ENCODE measurements around the gene R3HDM4.
"Not testable (repeated sequence)": the region's sequence is repeated elsewhere in the genome, so short reads cannot be mapped to it uniquely, and the experiment has no call there.

R3HDM4 gene

DNA sequence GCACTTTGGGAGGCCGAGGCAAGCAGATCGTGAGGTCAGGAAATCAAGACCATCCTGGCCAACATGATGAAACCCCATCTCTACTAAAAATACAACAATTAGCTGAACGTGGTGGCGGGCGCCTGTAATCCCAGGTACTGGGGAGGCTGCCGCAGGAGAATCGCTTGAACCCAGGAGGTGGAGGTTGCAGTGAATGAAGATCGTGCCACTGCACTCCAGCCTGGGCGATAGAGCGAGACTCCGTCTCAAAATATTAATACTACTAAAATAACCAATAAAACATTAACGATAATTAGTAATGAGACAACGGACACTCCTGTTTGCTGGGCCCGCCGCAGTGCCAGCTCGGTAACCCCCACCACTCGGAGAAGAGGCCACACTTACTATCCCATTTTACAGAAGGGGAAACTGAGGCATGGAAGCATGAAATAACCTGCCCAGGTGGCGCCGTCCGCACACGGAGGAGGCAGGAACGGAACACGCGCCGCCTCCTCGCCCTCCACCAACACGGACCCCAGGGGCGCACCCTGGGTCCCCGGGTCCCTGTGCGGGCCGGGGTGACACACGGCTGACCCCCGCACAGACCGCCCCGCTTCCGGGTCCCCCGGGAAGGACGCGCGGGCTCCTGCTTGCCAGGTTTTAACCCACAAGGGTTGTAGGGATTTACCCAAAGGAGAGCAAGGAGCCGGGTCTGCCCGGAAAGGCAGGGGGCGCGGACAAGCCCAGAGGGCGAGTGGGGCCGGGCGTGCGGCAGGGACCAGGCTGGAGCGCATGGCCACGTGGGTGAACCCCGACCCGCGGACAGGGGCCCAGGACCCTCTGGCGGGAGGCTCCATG, 1.6 kb downstream of the R3HDM4 start:
- no peak for DNase-seq

DNA sequence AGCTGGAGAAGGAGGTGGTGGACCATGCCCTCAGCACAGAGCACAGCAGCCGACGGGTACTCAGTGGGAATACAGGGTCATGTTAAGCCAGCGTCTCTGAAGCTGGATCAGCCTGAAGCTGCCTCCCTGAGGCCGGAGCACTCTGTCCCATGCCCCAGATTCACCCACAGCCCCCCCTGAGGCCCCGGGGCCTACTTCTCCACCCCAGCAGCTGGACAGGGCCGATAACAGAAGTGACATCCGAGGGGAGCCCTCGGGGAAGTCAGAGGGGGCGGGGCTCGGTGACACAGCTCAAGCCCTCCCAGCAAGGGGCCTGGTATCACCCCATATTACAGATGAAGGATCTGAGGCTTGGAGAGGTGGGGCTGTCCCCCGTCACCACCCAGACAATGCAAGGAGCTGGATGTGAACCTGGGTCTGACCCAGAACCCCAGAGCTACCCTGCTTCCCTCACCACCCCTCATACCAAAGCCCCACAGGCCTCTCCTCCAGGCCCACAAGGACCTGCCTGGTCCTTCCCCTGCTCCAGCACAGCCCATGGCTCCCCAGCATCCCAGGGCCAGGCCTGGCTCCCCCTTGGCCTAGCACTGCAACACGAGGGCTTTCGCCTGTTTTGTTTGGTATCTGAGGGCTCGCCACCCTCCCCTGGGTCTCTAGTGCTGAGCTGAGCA, 5.7 kb downstream of the R3HDM4 start:
- no peak for DNase-seq

DNA sequence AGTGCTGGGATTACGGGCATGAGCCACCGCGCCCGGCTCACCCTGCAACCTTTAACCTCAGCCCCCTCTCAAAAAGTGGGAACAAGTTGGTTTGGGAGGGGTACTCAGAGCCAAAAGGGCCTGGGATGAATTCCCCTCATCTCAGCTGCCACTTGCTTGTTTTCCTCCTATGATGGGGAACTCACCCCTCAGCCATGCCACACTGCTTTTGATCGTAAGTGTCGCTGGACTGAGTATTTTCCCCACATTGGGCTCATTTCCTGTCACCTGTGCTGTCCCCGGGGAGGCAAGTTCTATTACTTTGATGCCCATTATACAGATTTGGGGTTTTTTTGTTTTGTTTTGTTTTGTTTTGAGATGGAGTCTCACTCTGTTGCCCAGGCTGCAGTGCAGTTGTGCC, 6.5 kb downstream of the R3HDM4 start:
- DNase-seq: no peak

DNA sequence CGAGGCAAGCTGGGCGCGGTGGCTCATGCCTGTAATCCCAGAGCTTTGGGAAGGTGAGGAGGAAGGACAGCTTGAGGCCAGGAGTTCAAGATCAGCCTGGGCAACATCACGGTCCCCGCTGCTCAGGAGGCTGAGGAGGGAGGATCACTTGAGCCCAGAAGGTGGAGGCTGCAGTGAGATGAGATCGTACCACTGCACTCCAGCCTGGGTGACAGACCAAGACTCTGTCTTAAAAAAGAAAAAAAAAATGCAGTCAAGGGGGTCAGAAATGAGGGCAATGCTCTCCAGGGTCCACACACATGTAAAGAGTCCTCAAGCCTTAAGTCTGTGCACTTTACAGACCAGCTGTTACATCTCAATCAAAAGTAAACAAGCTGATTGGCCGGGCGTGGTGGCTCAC, 8.5 kb downstream of the R3HDM4 start:
- no peak for DNase-seq

DNA sequence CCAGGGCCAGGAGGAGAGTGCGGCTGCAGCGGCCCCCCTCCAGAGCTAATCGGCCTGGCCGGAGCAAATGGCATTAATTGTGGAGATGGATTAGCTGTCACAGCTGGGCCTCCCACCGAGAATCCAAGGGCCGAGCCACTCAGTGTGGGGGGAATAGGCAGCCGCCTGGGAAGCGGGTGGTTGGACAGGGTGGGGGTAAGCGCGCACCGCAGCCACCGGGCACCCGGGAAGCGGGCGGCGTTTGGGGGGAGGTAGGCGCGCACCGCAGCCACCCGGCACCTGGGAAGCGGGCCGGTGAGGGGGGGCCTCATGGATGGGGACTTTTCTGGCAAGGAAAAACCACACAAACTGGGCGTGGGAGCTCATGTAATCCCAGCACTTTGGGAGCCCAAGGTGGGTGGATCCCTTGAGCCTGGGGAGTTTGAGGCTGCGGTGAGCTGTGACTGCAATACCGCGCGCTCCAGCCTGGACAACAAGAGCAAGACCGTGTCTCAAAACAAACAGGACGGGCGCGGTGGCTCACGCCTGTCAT, 9.7 kb downstream of the R3HDM4 start:
- DNase-seq: no peak

DNA sequence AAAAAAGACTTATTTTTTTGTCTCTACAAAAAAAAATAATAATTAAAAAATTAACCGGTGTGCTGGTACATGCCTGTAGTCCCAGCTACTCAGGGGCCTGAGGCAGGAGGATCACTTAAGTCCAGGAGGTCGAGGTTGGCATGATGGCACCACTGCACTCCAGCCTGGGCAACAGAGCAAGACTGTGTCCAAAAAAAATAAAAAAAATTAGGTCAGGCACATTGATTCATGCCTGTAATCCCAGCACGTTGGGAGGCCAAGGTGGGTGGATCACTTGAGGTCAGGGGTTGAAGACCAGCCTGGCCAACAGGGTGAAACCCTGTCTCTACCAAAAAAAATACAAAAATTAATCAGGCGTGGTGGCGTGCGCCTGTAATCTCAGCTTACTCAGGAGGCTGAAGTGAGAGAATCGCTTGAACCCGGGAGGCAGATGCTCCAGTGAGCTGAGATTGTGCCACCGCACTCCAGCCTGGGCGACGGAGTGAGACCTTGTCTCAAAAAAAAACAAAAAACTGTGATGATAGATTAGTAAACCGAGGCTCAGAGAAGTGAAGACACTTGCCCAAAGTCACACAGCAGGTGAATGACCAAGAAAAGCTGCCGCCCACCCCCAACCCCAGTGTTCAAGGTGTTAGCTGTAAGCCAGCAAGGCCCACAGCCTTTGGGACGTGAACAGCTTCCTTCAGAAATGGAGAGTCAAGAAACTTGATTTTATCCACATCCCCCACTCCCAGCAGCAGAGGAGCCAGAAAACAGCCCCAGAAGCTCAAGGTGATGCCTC, 10.4 kb downstream of the R3HDM4 start:
- DNase-seq: no peak

DNA sequence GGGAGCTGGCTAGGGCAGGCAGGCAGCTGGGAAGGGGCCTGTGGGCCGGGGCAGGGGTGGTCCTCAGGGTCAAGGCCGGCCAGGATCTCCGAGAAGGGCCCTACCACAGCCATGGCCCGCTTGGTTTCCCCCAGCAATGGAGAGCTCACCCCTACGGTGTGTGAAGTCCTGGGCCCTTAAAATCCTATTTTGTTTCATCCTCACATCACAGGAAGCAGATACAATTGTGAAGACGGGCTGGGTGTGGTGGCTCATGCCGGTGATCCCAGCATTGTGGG, 11.0 kb downstream of the R3HDM4 start:
- DNase-seq: no peak

DNA sequence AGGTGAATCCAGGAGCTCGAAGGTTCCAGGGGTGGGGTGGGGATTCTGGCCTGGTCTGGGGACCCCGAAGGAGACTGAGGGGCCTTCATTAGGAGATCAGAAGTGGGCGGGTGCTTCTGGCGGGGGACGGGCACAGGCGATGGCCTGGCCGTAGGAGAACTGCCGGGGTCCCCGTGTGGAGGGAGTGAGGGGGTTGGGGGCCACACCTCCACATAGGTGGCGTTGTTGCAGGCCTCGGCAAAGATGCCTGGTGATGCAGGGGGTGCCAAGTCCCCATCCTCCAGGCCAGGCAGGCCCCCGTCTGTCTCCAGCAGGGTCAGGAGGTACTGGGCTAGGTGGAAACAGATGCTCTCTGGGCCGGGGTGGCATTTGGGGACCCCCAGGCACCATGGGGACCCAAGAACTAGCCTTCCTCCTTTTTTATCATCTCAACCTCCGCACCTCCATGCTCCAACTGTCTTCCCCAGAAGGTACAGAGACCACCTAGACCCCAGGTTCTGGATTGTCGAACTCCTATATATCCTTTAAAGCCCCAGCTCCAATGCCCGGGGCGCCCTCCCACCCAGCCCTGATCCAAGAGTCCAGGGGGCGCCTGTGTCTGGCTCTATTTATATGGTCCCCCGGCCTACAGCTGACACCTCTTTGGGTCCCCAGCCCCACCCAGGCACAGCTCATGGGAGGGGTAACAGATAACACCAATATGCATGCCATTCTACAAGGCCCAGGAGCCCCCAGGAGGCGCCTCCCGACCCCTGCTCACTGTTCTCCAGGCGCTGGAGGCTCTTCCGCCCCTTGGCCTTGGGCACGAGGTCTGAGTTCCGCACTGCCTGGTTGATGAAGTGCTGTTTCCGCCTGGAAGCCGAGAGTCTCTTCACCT, 11.6 kb downstream of the R3HDM4 start:
- no peak for DNase-seq

DNA sequence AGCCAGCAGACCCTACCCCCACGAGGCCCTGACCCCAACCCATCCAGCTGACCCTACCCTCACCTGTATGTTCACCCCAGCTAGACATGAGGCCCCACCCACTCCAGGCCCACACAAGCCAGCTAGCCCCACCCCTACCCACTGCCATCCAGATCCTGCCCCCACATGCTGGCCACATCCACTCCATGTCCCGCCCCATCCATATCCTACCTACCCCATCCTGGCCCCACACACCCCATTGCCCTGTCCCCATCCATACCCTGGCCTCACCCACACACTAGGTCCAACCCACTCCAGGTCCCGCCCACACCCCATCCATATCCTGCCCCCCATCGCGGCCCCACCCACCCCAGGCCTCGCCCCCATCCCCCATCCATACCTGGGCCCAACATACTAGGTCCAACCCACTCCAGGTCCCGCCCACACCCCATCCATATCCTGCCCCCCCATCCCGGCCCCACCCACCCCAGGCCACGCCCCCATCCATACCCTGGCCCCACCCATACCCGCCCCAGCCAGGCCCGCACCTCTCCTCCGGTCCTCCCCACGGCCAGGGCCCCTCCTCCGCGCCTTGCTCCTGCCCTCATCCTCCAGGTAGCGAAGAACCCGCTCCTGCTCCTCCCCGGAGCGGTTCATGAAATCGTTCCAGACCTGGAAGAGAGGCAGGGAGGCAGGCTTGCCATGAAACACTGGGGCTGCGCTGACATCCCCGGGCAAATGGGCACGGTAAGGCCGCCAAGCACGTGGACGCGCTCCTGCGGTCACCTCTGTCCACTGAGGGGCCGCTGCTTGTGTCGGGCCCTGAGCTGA, 12.5 kb downstream of the R3HDM4 start:
- no peak for DNase-seq

DNA sequence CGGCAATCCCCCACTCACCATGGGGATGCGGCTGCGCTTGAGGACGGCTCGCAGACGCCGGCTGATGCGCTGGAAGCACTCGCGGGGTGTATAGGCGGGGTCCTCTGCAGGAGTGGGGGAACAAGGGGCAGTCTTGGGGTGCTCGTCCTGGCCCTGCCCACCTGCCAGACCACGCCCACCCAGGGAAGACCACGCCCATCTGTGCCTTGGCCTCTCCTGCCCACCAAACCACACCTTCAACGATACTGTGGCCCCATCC, 13.0 kb downstream of the R3HDM4 start:
- DNase-seq: no peak

DNA sequence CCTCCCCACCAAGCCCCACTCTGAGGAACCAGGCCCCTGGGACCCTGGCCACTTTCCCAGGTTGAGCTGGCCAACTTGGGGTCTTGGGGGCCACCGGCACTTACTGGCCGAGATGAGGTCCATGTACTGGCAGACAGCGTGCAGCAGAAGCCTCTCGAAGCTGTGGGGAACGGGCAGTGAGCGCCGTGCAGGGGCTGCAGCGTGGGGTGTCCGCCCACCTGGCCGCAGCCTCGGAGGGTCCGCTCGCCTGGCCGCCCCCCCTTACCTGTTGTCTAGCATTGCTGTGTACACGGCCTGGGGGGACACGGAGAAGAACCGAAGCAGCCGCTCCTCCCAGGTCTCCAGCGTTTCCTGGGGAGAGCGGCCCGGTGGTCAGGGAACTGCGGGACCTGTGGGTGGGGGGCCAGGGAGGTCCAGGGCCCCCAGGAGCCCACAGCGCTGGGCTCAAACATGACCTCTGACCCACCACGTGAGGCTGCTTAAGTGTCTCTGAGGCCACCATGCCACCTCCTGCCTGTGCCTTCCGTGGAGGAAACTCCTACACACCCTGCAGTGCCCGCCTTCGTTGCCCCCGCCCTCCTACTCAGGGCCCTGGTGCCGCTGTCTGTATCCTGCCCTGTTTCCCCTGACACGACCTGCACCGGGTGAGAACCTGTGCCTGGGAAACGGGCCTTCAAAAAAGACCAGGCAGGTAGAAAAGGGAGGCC, 13.5 kb downstream of the R3HDM4 start:
- DNase-seq: no peak

DNA sequence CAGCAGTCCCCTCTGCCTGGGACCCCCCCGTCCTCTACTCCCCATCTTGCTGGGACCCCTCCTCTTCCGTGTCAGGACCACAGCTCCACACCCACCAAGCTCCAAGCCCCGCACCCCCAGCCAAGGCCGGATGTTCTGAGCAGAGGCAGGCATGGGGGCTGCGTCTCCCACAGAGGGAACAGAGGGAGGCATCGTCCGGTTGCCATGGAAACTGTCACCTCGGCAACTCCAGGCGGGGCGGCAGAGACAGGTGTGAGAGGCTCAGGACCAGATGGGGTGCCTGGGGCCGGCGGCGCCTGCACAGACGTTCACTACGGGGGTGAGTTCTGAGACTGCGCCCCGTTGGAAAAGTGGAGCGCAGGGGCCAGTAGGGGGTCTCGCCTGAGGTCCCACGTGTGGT, 14.4 kb downstream of the R3HDM4 start:
- no peak for DNase-seq

DNA sequence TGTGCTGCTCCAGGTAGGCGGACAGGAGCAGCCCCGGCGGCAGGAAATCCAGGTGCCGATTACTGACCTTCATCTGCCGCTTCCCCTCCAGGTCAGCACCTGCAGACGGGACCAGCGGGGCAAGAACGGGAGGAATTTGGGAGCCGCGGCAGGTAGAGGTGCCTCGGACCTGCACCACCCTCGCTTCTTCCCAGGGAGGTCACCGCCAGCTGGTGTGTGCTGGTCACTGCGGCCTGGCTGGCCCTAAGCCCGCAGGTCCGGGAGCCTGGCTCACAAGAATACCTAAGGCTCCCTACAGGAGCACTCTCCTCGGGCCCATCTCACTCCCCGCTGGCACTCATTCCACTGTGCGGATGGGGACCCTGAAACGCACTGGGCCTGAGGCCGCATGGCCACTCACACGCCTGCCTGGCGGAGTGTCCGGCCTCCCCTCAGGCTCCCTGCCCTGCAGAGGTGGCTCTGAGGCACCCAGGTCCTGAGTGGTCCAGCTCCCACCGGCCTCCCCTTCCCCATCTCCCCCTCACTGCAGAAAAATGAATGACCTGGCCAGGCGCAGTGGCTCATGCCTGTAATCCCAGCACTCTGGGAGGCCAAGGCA, 15.5 kb downstream of the R3HDM4 start:
- no peak for DNase-seq

DNA sequence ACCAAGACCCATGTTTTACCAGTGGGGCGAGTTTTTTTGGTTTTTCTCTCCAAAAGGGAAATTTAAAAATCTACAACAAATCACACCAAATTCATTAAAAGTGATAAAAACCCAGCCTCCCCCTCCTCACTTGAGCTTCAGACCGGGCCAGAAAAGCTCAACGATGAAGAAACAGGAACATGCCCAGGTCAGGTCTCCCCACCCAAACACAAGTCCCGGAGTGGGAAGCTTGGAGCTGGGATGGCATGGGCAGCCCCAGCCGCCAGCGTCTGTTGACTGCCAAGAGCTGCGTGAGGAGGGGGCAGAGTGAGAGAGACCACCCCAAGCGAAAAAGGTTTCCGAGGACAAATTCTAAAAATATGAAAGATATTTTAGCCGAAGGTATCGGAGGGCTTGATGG, 16.0 kb downstream of the R3HDM4 start:
- DNase-seq: no peak

DNA sequence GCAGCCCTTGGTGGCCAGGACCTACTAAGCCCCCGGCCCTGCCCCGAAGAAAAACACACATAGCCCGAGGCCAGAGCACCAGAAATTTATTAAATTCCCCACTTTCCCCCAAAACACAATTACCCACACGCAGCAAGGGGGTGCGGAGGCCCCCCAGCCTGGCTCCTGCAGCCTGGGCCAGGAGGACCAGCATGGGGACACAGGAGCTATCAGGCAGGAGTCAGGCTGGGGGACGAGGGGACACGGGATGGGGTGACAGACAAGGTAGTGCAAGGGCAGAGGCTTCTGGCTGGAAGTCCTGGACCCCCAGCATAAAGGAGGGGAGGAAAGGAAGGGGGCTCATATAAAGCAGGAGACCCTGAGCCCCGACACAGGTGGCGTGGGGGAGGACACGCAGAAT, 16.6 kb downstream of the R3HDM4 start:
- DNase-seq: no peak

DNA sequence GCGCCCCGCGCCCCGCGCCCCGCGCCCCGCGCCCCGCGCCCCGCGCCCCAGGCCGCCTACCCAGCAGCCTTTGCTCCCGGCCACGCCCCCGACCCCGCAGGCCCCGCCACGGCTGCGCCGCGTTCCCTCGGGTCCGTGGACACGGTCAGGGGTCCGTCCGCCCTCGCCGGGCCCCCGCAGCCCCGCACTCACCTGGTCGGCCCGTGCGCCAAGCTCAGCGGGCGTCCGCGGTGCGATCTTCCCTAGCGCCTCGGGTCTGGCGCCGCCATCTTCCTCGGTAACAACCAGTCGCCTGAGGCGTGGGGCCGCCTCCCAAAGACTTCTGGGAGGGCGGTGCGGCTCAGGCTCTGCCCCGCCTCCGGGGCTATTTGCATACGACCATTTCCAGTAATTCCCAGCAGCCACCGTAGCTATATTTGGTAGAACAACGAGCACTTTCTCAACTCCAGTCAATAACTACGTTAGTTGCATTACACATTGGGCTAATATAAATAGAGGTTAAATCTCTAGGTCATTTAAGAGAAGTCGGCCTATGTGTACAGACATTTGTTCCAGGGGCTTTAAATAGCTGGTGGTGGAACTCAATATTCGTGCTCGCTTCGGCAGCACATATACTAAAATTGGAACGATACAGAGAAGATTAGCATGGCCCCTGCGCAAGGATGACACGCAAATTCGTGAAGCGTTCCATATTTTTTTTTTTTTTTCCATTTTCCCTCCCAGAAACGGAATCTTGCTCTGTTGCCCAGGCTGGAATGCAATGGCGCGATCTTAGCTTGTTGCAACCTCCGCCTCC, 19.9 kb downstream of the R3HDM4 start, which contains the start of the genes MED16 and RNU6-9:
Gene MED16 (minus strand): TSS at position 294 of the 796 bp plus-strand sequence. CDS start 2,056 bp downstream, outside the sequence.
Gene RNU6-9 (plus strand): TSS at position 591 of the 796 bp plus-strand sequence.
- peak; percentile 87 to 92 for DNase-seq

DNA sequence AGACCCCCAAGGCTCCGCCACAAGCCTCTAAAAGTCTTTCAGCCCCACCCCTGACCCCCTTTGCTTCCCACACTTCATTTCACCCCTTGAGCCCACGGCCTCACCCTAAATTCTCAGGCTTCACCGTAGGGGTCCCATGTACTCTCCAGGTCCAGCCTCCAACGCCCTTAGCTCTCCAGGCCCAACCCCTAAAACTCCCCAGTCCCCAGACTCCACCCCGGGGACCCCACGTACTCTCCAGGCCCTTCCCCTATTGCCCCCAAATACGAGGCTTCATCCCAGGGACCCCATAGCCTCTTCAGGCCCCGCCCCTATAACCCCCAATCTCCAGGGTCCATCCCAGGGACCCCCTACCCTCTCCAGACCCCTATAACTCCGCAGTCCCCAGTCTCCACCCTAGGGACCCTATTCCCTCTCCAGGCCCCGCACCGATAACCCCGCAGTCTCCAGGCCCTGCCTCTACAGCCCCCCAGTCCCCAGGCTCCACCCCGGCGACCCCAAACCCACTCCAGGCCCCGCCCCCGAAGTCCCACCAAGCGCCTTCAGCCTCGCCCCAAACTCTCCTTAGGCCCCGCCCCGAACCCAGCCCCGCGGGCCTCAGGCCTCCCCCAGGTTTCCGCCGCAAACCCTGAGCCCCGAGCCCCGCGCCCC, 20.7 kb downstream of the R3HDM4 start:
- no peak for DNase-seq

DNA sequence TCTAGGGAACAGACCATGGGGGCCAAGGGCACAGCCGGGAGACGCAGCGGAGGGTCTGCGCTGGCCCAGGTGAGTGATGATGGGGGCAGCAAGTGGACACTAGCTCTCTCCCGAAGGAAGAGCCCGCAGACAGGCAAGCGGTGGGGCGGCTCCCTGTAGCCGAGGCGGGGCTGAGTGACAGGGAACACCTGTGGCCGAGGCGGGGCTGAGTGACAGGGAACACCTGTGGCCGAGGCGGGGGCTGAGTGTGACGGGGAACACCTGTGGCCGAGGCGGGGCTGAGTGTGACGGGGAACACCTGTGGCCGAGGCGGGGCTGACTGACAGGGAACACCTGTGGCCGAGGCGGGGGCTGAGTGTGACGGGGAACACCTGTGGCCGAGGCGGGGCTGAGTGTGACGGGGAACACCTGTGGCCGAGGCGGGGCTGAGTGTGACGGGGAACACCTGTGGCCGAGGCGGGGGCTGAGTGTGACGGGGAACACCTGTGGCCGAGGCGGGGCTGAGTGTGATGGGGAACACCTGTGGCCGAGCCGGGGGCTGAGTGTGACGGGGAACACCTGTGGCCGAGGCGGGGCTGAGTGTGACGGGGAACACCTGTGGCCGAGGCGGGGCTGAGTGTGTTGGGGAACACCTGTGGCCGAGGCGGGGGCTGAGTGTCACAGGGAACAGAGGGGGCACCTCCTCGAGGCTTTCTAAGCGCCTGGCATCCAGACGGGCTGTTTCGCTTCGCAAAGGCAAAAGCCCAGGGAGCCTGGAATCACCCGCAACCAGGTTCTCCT, 21.4 kb downstream of the R3HDM4 start:
- DNase-seq: not testable (repeated sequence)

DNA sequence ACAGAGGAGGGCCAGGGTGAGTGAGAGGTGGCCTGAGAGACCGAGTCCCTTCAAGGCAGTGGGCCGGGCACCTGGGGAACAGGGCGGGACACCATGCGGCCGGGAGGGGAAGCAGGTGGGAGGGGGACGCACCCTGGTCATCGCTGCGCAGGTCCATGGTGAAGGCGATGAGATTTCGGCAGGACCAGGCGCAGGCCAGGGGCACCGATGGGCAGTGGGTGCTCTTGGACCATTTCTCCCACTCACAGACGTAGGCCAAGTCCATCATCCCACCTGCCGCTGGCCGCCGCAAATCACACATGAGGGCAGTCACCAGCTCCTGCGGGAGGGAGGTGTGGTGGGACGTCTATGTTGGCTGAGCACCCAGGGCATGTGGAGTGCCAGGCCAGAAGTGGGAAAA, 22.2 kb downstream of the R3HDM4 start:
- DNase-seq: no peak
